NCI-H1048 (cell line): ENCODE results near the gene GNB1L.

Experiments used
- DNase-seq: peaks from one replicate; lab custom pipeline; 2025; lab: John Stamatoyannopoulos, UW

The GNB1L gene

GRCh38 chr22:19854778-19855503 lies at the start of gene GNB1L, which contains the start of gene RTL10:
TSS of gene GNB1L (minus strand) at chr22:19854874. CDS start at chr22:19821355, 33,519 bp downstream.
TSS of gene RTL10 (minus strand) at chr22:19854874. CDS start at chr22:19852261, 2,613 bp downstream.
- DNase-seq = peak; percentile 90

DNA sequence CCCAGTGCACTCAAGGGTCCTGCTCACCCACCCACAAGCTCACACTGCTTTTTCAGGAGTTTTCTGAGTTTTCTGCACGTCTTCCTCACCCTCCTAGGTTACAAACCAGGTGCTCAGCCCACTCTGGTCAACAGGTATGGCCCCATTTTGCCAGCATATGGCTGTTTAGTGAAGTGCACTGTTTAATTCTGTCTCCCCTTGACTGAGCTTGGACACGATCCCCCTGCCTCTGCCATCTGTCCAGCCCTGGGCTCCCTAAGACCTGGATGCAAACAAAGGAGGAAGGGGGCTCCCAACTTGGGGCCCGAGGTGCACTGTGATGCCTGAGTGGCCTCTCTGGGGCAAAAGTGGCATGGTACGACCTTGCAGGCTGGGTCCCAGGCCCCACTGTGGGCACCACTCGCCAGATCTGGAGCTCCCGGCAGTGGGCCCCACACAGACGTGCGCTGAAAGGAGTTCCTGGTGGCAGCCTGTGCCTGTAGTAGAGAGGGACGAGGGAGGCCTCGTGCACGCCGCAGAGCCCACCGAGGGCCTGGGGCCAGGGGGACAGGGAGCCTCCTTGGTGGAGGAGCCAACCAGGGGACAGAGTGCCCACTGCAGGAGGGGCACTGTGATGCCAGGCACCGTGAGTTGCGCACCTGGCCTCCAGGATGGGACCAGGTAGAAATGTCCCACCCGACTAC lies 49.6 kb upstream of the GNB1L start:
- DNase-seq = no peak

DNA sequence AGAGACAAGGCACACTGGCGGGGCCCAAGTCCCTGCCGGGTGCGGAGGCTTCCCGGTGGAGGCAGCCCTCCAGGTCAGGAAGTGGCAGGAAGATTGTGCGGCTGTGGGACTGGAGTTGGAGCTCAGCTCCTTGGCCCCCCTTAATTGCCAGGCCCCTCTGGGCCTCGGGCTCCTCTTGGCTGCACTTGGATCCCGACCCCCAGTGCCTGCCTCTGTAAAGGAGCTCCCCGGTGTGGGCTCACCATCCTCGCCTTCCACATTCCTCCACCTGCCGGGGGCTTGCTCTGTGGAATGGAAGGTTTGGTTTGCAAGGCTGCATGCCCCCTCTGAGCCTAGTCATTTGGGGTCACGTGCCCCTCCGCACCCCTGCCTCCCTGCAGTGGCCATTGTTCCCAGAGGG lies 48.8 kb upstream of the GNB1L start:
- DNase-seq = no peak

DNA sequence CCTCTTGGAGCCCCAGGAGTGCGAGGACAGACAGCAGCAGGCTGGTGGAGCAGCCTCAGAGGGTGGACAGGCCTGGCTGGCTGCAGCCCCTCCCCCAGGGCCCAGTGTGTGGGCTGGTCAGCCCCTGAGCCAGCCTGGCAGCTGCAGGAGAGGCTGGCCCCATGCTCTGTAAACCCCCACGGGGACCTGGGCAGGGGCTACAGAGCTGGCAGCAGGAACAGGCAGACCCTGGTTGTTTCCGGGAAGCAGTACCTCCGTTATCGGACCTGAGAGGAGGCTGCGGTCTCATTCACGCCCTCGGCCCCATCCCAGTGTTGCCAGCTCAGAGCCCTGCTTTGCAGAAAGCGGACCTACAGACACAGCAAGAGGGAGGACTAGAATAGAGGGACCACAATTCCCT lies 48.4 kb upstream of the GNB1L start:
- DNase-seq = no peak

GRCh38 chr22:19902245-19902715 lies 47.6 kb upstream of the GNB1L start:
- no peak for DNase-seq

DNA sequence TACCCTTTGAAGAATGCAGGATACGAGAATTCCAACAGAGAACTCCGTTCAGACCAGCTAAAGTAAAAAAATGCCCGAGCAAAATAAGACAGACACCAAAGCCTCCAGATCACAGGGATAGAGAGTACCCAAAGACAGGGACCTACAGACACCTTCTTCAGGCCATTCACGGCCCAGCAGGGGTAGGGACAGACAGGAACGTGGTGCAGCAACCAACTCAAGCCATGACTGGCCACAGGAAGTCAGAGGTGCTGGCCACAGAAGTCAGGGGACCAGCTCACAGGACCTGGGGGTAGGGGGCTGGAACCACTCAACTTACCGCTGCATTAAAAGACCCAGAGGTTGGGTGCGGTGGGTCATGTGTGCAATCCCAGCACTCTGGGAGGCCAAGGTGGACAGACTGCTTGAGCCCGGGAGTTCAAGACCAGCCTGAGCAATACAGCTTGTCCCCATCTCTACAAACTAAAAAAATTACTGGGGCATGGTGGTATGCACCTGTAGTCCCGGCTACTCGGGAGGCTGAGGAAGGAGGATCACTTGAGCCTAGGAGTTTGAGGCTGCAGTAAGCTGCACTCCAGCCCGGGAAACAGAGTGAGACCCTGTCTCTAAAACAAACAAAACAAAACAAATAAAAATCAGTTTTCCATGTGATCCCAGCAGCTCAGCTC lies 47.0 kb upstream of the GNB1L start:
- DNase-seq = no peak

- DNase-seq = no peak
Observed at GRCh38 chr22:19900707-19901436, 46.2 kb upstream of the GNB1L start.

DNA sequence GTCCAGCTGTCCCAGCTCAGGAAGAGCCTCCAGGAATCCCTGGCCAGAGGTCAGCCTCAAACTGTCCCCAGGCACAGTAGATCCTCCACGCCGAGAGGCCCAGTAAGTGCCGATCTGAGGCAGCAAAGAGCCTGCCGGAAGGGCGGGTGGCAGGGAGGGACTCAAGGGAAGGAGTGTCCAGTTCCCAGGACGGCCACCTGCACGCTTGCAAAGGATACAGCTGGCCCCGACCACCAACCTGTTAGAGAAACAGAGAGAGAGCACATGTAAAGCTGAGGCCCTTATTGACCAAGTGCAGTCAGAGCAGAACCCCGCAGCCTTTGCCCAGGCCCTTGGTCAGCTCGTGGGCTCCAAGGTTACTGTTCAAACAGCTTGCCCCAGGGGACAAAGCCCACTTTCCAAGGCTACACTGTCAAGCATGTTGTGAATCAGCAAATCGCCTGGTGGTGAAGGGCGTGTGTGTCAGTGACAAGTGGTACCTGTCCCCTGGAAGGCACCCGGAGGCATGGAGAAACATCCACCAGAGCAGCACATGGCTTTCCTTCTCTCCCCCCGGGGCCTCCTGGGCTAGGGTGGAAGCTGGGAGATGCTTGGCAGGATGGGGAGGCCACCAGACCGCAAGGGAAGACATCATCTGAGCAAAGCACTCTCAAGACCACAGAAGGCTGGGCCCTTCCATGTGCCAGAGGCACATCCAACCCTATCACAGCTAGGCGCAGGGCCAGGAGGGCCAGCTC lies 44.3 kb upstream of the GNB1L start:
- no peak for DNase-seq

DNA sequence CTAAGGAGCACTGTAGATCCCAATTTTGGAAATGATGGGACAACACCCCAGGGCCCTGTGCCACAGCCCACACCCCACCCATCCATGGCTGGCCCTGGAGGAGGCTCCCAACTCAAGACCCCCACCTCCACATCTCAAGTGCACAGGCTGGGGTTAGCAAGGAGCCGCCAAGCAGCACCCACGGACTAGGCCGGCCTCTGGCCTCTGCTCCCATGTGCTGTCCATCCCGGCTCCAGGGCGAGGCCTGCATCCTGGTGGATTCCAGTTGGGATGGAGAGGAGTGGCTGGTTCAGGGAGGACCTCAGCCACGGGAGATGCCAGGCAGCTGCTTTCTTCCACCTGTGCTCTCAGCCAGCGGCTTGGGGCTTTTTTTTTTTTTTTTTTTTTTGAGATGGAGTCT lies 43.5 kb upstream of the GNB1L start:
- DNase-seq = no peak

DNA sequence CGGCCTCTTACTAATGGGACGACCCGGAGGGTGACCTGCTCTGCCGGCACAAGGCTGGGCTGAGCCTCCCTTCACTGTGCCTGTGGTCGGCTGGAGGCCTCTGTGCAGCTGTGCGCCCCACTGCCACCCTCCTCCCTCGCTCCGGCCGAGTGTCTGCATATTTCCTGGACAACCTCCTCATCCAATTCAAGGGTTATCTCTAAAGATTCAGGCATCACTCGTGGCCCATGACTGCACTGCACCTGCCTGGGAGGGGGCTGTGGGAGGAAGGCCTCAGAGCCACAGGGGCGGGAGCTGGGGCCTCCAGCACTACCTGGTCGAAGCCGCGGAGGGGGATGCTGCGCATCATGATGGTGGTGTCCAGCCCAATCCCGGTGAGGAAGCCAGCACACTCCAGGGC lies 43.1 kb upstream of the GNB1L start:
- no peak for DNase-seq

DNA sequence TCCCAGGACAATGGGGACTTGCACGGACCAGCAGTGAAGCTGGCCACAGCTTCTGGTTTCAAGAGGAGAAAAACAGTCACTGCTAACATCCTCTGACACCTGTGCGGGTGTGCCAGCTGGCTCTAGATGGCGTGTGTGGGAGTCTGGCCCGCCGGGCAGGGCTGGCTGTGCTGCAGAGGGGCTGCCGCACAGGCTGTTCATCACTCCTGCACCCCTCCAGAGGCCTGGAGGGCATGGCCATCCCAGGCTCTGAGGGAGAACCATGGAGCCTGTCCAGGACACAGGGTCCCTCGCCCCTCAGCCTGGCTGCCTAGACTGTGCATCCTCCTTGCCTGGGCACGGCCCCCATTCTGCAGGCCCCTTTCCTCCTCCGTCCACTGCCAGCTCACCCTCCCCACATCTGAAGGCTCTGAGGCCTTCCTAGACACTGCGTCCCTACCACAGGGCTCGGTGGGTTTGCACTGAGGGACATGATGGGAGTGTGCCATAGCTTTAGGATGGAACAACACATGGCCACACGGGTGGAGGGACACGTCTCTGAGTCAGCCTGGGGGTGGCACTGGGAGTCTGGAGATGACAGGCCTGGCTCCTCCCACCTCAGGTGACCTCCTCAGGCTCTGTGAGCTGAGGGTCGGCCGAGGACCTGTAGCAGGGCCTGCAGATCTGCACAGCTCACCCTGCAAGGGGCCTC lies 42.1 kb upstream of the GNB1L start:
- DNase-seq = no peak

DNA sequence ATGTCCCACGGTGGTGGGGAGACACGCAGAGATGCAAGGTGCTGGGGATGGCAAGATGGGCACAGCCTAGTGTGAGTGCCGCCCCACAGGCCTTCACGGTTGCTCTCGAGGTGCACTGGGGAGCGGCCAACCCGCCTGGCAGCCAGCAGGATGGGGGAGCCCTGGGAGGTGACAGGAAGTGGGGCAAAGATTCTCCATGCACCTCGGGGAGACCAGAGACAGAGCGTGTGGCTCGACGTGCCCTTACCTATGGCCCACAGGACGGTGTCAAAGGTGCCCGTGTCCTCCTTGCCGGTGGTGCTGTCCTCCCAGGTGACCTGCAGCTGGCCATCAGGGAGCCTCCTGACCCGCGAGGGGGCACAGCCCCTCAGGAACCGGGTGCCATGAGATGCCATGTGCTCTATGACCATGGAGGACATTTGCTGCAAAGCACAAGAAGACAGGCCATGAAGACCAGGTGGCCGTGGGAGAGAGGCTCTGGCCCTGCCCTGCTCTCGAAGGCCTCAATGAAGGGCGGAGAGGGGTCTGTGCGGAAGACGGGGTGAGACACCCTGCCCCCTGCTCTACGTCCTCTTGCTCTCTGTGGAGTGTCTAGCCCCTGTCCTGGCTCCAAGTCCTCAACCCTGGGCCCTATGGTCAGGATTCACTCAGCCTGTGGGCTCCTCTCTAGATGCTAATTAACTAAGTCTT lies 40.6 kb upstream of the GNB1L start:
- no peak for DNase-seq

GRCh38 chr22:19893363-19893762 lies 38.7 kb upstream of the GNB1L start:
- no peak for DNase-seq

- no peak for DNase-seq
Observed at GRCh38 chr22:19892925-19893324, 38.3 kb upstream of the GNB1L start.

- no peak for DNase-seq
Observed at GRCh38 chr22:19892257-19892879, 37.7 kb upstream of the GNB1L start.

- DNase-seq = no peak
Observed at GRCh38 chr22:19891317-19892256, 36.9 kb upstream of the GNB1L start.

- no peak for DNase-seq
Observed at GRCh38 chr22:19890502-19891316, 36.0 kb upstream of the GNB1L start.

- no peak for DNase-seq
Observed at GRCh38 chr22:19889951-19890350, 35.3 kb upstream of the GNB1L start.
